Mammary epithelial cell (primary cell): ENCODE data around the gene SOX10.

ENCODE experiments used
- CTCF ChIP-seq, 2 donors: IDR thresholded peaks in 1 of 2; conservative IDR thresholded peaks in 1 of 2; 2 replicates each; pipeline ENCODE4 v1.5.1; 2011 to 2012; ENCODE audit warnings: inconsistent platforms in 2 of 2, low read length in 2 of 2, mild to moderate bottlenecking in 2 of 2, control low read depth in 1 of 2, low read depth in 1 of 2; ENCODE audit not compliant: insufficient read depth in 1 of 2; ENCODE audit errors: extremely low read depth in 1 of 2
- EZH2 ChIP-seq: IDR thresholded peaks from 2 replicates; pipeline ENCODE4 v1.6.1; 2012; ENCODE audit warnings: low read length, inconsistent platforms, borderline replicate concordance

- TF ChIP-seq CTCF (conservative IDR thresholded peaks at IDR 0.05 in 1 of 2, IDR thresholded peaks at IDR 0.05 in 1 of 2; ENCODE audit: extremely low read depth in 1 of 2, insufficient read depth in 1 of 2, low read depth in 1 of 2, low read length in 2 of 2) (no peak), EZH2 (no peak)
These were observed 12.6 kb downstream of the SOX10 start for GRCh38 chr22:37971475-37972434.
